ENCODE measurements around the gene RTEL1.

- TF ChIP-seq CTCF (IDR thresholded peaks at IDR 0.05 in 2 of 3, conservative IDR thresholded peaks at IDR 0.05 in 1 of 3; ENCODE audit: borderline replicate concordance in 1 of 3, insufficient read depth in 1 of 3, low read depth in 2 of 3, low read length in 2 of 3) (no peak), ZFX (IDR thresholded peaks at IDR 0.05) (no peak), POLR2AphosphoS5 (IDR thresholded peaks at IDR 0.05; ENCODE audit: low read depth, low read length) (no peak)
These were observed 80.0 kb downstream of the RTEL1 start for GRCh38 chr20:63737945-63738686.

Data from HCT116 (cell line).